Uterus (tissue), 4 donors: ENCODE data around the gene KCNQ1. TPM values are rescaled to one million over a fixed set of nuclear protein-coding genes. Genes with fewer than 3 reads are reported as not detected.

Source experiments
- DNase-seq, 2 donors: peaks; one replicate each; pipeline ENCODE4 v3.0.0-alpha.2; 2019 to 2020
- H3K27ac ChIP-seq, 2 donors: fragments of 200-600 bp; sonication (generic); 1 replicate in 1 of 2; 2 replicates in 1 of 2; pipeline ENCODE4 v1.5.1; 2016 to 2018
- H3K27me3 ChIP-seq, 2 donors: fragments of 200-600 bp; sonication (generic); one replicate each; pipeline ENCODE4 v1.5.1; 2018 to 2019; ENCODE audit warnings: control low read depth in 1 of 2
- H3K36me3 ChIP-seq, 2 donors: fragments of 200-600 bp; sonication (generic); one replicate each; pipeline ENCODE4 v1.5.1; 2019; ENCODE audit warnings: control low read depth in 1 of 2
- H3K4me1 ChIP-seq, 2 donors: fragments of 200-600 bp; sonication (generic); one replicate each; pipeline ENCODE4 v1.5.1; 2018 to 2019; ENCODE audit warnings: control low read depth in 1 of 2
- H3K4me3 ChIP-seq, 2 donors: fragments of 200-600 bp; sonication (generic); 1 replicate in 1 of 2; 2 replicates in 1 of 2; pipeline ENCODE4 v1.5.1; 2018 to 2019; ENCODE audit warnings: mild to moderate bottlenecking in 1 of 2
- H3K9me3 ChIP-seq, 2 donors: fragments of 200-600 bp; sonication (generic); one replicate each; pipeline ENCODE4 v1.5.1; 2019; ENCODE audit warnings: control low read depth in 1 of 2
- CTCF ChIP-seq, 4 experiments: fragments of 200-600 bp in 2 of 4; fragments of 450-650 bp in 2 of 4; sonication (generic) in 2 of 4; IDR thresholded peaks; one replicate each; pipeline ENCODE4 v1.5.1; 2016 to 2019; ENCODE audit warnings: antibody characterized with exemption in 4 of 4, mild to moderate bottlenecking in 2 of 4, moderate library complexity in 1 of 4
- POLR2A ChIP-seq, 2 donors: fragments of 450-650 bp; IDR thresholded peaks; one replicate each; pipeline ENCODE4 v1.6.1; 2016; ENCODE audit warnings: antibody characterized with exemption in 2 of 2, mild to moderate bottlenecking in 1 of 2, moderate library complexity in 1 of 2
- intact Hi-C: fragments of 100-400 bp; cut with DNase I; formaldehyde crosslinking; loops from one replicate; pipeline ENCODE4 v1.15.1; 2023; ENCODE audit warnings: low total_unique reads
- total RNA-seq, 4 donors: library from RNA; depleted of rRNA in 3 of 4; stranded (reverse); fragments of >200 nt in 3 of 4; gene quantifications; one replicate each; pipeline versions ENCODE4 v1.1.0 to v1.2.4, GENCODE V29; 2014 to 2023
- donor health status: DM: yes; HTN: yes; CAD: no.

Gene KCNQ1
- total RNA-seq, 4 donors from 2014 or later, result 2.6 to 10.4 (median 5.4) TPM

GRCh38 chr11:2577991-2578928 lies 133.5 kb downstream of the KCNQ1 start:
- no peaks in the 10 kb centered on the region for H3K27me3 ChIP-seq
- intact Hi-C loops, result no loop called here
- no peak overlapping the region for H3K27ac ChIP-seq
- H3K9me3 ChIP-seq, result no peaks in the 10 kb centered on the region
- no peak overlapping the region for H3K4me3 ChIP-seq
- H3K4me1 ChIP-seq, result no peaks in the 10 kb centered on the region
- DNase-seq, result peak; percentile 13 to 16
- TF ChIP-seq CTCF (IDR thresholded peaks at IDR 0.05), result no peak
- TF ChIP-seq POLR2A (IDR thresholded peaks at IDR 0.05), result no peak
- no peaks in the 10 kb centered on the region for H3K36me3 ChIP-seq

GRCh38 chr11:2578929-2579270 lies 134.1 kb downstream of the KCNQ1 start:
- Histone ChIP-seq H3K36me3 (no peaks in the 10 kb centered on the region), H3K9me3 (no peaks in the 10 kb centered on the region), H3K27me3 (no peaks in the 10 kb centered on the region), H3K4me3 (no peak overlapping the region), H3K27ac (no peak overlapping the region), H3K4me1 (no peaks in the 10 kb centered on the region)
- DNase-seq, result peak in 1 of 2 donors; percentile 7
- TF ChIP-seq CTCF (IDR thresholded peaks at IDR 0.05) (no peak), POLR2A (IDR thresholded peaks at IDR 0.05) (no peak)
- intact Hi-C loops, result no loop called here

- Histone ChIP-seq H3K27me3 (no peaks in the 10 kb centered on the region), H3K27ac (no peak overlapping the region), H3K4me3 (no peak overlapping the region), H3K9me3 (no peaks in the 10 kb centered on the region), H3K36me3 (no peaks in the 10 kb centered on the region), H3K4me1 (no peaks in the 10 kb centered on the region)
- DNase-seq, result peak; percentile 15
- intact Hi-C loops, result no loop called here
- TF ChIP-seq POLR2A (IDR thresholded peaks at IDR 0.05) (no peak), CTCF (IDR thresholded peaks at IDR 0.05) (no peak)
These were observed 134.7 kb downstream of the KCNQ1 start for GRCh38 chr11:2579315-2580060.

- Histone ChIP-seq H3K4me3 (no peak overlapping the region), H3K9me3 (no peaks in the 10 kb centered on the region), H3K4me1 (no peaks in the 10 kb centered on the region), H3K27me3 (no peaks in the 10 kb centered on the region), H3K27ac (no peak overlapping the region), H3K36me3 (no peaks in the 10 kb centered on the region)
- TF ChIP-seq CTCF (IDR thresholded peaks at IDR 0.05), result no peak
- TF ChIP-seq POLR2A (IDR thresholded peaks at IDR 0.05), result no peak
- intact Hi-C loops, result no loop called here
- peak in 1 of 2 donors; percentile 10 for DNase-seq
These were observed 135.2 kb downstream of the KCNQ1 start for GRCh38 chr11:2580061-2580421.

GRCh38 chr11:2580571-2581001 lies 135.8 kb downstream of the KCNQ1 start:
- TF ChIP-seq CTCF (IDR thresholded peaks at IDR 0.05), result no peak
- TF ChIP-seq POLR2A (IDR thresholded peaks at IDR 0.05), result no peak
- intact Hi-C loops, result no loop called here
- DNase-seq, result no peak

More at GRCh38 chr11:2580571-2581001, 135.8 kb downstream of the KCNQ1 start:
- Histone ChIP-seq H3K4me3 (no peak overlapping the region), H3K27me3 (no peaks in the 10 kb centered on the region), H3K27ac (no peak overlapping the region), H3K4me1 (no peaks in the 10 kb centered on the region), H3K36me3 (no peaks in the 10 kb centered on the region), H3K9me3 (no peaks in the 10 kb centered on the region)
